GM12801 (cell line): ENCODE measurements around the gene LRP2BP.

Source experiments
- CTCF ChIP-seq: IDR thresholded peaks from one replicate; pipeline ENCODE4 v1.5.1; 2011; ENCODE audit warnings: control low read depth; ENCODE audit not compliant: insufficient read length; ENCODE audit errors: extremely low read depth

LRP2BP gene

GRCh38 chr4:185344743-185345538 is 50.8 kb downstream of the LRP2BP start:
- no peak for TF ChIP-seq CTCF

GRCh38 chr4:185343726-185344581 is 51.8 kb downstream of the LRP2BP start:
- TF ChIP-seq CTCF = no peak

GRCh38 chr4:185341841-185342240 is 53.9 kb downstream of the LRP2BP start:
- TF ChIP-seq CTCF = no peak

GRCh38 chr4:185341377-185341776 is 54.3 kb downstream of the LRP2BP start:
- TF ChIP-seq CTCF = no peak

DNA sequence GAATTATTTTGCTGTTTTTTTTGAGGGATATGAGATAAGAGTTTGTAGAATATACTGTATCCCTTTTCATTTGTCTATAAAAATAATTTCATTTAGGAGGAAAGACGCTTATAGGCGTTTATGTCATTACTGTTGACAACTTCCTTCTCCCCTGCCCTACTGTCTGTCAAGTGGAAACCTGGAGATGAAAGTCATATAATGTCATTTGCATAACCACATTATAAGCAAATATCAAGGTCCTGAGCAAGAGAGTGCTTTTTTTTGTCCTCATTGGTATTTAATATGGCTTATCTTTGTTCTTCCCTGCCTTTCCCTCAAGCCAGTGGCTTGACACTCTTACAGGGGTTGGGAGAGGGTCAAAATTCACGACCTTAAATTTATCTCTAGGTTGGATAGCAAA is 55.8 kb downstream of the LRP2BP start:
- no peak for TF ChIP-seq CTCF

DNA sequence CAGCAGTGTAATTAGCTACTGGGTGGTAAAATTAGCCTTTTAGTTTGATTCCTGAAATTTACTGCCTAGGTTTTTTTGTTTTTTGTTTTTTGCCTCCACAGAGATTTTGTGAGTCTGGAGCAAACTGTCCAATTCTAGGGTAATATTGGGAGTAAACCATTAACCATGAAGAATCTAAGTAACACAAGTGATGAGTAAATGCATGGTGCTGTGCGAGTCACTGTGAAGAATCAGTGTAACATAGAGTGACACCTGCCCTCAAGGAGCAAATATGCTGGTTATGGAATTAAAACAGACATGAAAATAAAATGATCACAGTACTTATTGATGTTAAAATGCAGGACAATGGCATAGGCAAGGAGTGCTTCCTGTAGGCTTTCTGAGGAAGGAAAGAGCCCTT is 60.1 kb downstream of the LRP2BP start:
- TF ChIP-seq CTCF = no peak

DNA sequence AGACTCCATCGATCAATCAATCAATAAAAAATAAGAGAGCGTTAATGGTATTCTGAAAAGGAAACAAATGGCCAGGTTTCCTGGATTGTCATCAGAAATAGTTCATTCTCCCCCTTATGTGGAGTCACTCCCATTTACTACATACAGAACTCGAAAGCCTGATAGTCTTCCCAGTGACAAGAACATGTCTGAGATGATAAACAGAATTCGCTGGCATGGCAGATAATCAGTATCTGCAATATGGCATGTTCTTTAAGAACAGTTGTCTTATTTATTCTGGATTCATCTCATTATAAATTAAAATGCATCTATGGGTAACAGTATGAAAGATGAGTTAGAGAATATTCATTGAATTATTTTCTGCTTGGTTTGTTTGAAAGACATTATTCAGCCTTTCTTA is 61.4 kb downstream of the LRP2BP start:
- TF ChIP-seq CTCF = no peak
